ENCODE measurements around the gene TSPAN32.

DNA sequence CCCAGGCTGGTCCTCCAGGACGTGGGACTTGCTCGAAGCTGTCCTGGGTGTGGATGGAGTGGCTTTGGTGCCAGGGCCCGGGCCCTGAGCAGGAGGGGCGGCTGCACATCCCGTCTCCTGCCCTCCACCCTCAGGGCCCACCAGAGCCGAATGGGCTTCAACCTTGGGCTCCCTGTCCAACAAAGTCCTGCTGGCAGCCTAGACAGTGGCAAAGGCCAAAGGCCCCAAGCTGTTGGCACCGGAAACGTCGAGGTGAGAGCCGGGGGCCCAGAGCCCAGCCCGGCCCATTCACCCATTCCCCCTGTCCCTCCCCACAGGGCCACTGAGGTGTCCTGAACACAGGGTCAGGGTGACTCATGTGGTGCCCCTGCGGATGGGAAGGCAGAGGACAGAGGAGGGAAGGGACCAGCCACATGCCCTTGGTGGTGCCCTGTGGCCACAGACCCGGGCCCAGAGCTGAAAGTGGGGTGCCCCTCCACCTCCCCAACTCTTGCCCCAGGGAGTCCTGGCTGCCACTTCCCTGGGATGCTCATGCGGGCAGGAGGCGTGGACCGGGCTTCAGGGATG, 9.1 kb downstream of the TSPAN32 start:
- TF ChIP-seq, protein P1, sequence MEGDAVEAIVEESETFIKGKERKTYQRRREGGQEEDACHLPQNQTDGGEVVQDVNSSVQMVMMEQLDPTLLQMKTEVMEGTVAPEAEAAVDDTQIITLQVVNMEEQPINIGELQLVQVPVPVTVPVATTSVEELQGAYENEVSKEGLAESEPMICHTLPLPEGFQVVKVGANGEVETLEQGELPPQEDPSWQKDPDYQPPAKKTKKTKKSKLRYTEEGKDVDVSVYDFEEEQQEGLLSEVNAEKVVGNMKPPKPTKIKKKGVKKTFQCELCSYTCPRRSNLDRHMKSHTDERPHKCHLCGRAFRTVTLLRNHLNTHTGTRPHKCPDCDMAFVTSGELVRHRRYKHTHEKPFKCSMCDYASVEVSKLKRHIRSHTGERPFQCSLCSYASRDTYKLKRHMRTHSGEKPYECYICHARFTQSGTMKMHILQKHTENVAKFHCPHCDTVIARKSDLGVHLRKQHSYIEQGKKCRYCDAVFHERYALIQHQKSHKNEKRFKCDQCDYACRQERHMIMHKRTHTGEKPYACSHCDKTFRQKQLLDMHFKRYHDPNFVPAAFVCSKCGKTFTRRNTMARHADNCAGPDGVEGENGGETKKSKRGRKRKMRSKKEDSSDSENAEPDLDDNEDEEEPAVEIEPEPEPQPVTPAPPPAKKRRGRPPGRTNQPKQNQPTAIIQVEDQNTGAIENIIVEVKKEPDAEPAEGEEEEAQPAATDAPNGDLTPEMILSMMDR (IDR thresholded peaks at IDR 0.05): no peak
- TF ChIP-seq ZFX (IDR thresholded peaks at IDR 0.05; ENCODE audit: borderline replicate concordance): no peak
